Stimulated activated CD8-positive, alpha-beta memory T cell treated with anti-CD3 and anti-CD28 coated beads, Interleukin-4, amount 100 ng/mL, for 4 hours (primary cell): Measurements from ENCODE around the gene TSHZ2.

ENCODE experiments used
- DNase-seq, 2 donors: peaks; one replicate each; pipeline ENCODE4 v3.0.0-alpha.2; 2020; ENCODE audit warnings: low read depth in 2 of 2, low spot score in 1 of 2

The TSHZ2 gene

DNA sequence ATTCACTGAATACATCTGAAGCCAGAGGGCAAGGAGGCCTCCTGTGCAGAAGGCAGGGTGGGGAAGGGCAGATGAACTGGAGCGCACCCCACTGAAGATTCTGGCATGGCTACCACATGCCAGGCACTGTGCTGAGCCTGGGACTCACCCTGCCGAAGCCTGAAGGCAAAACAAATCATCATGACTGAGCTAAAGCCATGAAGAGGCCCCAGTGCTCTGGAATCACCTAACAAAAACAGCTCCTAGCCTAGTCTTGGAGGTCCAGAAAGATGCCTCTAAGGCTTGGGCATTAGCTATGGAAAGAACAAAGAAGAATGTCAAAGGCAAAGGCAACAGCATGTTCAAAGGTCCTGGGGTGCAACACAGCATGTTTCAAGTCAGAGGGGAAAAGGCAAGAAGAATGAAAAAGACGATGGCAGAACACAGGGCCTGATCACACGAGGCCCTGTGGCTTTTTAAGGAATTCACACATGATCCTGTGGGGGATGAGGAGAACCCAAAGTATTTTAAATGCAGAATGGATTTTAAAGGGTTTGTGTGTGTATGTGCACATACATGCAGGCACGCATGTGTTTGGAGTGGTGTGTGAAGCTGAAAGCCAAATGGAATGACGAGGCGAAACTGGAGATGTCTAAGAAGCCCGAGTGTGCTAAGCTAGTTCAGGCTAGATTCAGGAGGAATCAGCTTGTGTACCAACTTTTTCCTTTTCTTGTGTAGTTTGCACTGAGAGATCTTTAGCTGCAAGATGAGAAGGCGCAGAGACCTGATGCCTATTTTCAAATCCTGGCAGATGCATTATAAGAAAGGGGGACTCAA is 360.1 kb downstream of the TSHZ2 start:
- DNase-seq: no peak

DNA sequence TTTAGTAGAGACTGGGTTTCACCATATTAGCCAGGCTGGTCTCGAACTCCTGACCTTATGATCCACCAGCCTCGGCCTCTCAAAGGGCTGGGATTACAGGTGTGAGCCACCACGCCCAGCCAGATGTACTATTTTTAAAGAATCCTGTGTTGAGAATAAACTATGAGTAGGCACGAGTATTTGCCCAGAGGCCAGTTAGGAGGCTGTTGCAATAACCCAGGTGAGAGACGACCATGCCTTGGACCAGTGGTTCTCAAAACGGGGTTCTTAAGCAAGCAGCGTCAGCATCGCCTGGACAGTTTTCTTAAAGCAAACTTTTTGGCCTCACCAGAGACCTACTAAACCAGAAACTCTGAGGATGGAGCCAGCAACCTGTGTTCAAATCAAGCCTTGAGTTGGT is 362.7 kb downstream of the TSHZ2 start:
- DNase-seq: no peak

- no peak for DNase-seq
Measured at GRCh38 chr20:53335555-53335954, 363.4 kb downstream of the TSHZ2 start.

GRCh38 chr20:53336892-53337291 is 364.7 kb downstream of the TSHZ2 start:
- no peak for DNase-seq

GRCh38 chr20:53337390-53338101 is 365.4 kb downstream of the TSHZ2 start:
- DNase-seq: no peak

- DNase-seq: no peak
Measured at GRCh38 chr20:53338716-53339115, 366.6 kb downstream of the TSHZ2 start.

DNA sequence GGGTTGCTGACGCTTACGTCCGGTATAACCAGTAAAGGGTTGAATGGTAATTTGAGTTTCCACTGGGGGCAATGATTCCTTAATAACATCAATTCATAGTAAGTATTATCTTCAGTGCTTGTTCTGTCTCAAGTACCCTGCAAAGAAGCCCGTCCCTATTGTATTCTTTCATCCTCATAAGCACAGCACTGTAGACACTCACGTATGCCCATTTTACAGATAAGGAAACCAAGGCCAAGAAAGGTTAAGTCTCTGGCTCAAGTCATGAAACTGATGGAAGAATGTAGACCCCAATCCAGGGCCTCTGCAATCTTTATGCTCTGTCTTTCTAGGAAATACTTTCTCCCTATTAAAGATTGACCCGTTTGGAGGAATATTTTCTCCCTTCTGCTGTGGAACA is 370.3 kb downstream of the TSHZ2 start:
- DNase-seq: no peak

DNA sequence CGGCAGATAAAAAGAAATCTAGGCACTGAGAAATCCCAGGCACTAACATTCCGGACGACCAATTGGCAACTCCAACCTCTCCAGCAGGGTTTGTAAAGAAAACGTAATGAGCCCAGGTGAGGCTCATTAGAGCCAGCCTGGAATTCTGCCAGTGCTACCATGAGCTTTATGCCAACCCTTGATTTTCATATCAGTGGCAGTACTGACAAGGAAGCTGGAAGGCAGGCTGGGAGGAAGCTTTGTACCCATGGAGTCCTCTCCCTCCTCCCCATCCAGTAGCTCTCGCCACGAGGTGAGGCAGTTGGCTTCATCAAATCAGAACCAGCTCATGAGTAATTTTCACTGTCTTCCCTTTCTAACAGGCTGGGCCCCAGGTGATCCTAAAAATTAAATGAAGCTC is 371.3 kb downstream of the TSHZ2 start:
- DNase-seq: no peak

GRCh38 chr20:53344891-53345290 is 372.7 kb downstream of the TSHZ2 start:
- DNase-seq: no peak

DNA sequence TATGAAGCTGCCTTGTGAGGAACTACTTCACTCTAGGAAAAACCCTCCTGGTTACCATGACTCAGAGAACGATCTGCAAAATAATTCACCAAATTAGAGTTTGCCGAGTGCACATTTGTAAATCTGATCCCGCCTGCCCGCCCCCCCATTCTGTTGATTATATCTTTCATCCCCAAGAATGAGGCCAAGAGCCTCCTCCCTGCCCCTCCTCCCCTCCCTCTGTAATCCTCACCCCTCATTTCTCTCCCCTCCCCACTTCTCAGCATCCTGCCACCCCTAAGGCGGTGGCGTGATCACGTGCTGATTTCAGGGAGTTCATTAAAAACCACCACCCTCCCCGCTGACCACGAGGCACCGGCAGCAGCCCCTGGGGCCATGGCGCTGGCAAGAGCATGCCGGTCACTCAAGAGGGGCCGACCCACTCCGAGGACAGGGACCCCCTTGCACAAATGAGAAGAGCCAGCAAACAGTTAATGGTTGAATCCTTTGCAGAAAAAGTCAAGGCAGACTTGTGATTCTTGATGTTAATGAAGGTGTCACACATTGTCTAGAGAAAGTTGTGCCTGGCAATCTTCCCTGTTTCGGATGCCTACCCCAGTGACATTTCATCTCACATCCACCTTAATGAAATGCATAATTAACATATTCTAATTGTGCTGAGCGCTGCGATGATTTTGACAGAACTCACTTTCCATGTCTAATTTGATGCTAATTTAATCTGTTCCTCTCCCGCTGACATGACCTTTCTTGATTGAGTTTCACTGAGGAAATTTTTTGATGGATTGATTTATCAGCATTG is 373.6 kb downstream of the TSHZ2 start:
- DNase-seq: no peak

GRCh38 chr20:53346335-53346648 is 374.1 kb downstream of the TSHZ2 start:
- DNase-seq: no peak

DNA sequence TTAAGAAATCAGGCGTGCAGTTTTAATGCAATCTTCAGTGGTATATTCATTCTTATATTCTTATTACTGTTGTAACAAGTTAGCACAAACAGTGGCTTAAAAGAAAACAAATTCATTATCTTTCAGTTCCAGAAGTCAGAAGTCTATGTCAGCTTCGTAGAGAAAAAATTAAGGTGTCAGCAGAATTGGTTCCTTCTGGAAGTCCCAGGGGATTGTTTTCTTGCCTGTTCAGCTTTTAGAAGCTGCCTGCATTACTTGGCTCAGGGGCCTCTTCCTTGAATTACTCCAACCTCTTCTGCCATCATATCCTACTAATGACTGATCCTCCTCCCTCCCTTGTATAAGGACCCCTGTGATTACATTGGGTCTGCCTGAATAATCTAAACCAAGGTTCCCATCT is 377.6 kb downstream of the TSHZ2 start:
- no peak for DNase-seq

- no peak for DNase-seq
Measured at GRCh38 chr20:53352727-53353440, 380.7 kb downstream of the TSHZ2 start.

DNA sequence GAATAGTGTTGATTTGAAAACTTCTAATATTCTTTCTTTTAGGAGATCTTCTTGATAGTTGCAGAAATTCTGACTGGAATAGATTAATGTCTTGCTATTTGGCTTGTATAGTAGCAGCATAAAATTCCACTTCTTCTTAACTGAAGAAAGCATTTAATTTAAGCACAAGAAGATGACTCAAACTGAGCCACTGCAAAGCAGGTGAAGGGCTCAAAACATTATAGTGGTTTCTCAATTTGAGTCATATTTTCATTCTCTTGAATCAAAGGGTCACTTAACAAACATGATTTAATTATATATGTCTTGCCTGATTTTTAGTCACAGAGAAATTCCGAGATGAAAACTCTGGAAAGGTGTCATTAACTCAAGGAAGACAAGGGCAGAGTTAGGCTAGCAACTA is 382.2 kb downstream of the TSHZ2 start:
- DNase-seq: no peak

DNA sequence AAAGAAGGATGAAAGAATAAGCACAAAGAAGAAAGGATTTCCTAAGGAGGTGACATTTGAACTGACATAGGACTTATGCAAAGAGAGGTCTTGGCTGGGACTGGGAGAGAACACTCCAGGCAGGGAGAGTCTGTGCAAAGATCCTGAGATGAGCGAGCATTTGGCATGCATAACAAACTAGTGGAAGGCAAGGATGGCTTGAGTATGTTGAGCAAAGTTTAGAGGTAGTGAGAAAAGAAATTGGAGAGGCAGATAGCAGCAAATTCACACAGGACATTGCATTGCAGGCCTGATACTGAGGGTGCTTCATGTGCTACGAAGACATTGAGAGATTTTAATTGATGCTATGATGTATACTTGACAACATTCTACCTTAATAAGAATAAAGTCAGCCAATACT is 383.6 kb downstream of the TSHZ2 start:
- DNase-seq: no peak

GRCh38 chr20:53359425-53359824 is 387.3 kb downstream of the TSHZ2 start:
- DNase-seq: no peak

- no peak for DNase-seq
Measured at GRCh38 chr20:53360852-53361251, 388.7 kb downstream of the TSHZ2 start.

DNA sequence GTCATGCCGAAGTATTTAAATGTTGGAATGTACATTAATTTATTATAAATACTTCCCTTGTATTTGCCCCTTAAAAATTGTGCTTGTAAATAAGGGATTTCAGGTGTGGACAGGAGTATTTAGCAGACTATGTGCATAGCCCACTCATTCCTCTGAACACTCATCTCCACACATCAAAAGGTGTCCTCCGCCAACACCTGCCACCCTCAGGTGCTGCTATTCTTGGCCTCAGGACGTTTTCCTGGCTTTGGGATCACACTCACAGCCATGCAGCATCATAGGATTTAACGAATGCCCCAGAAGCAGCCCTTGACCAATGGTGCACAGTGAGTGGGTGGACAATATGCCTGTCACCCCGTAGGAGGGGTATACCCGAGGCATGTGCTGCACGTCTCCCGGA is 390.6 kb downstream of the TSHZ2 start:
- no peak for DNase-seq

DNA sequence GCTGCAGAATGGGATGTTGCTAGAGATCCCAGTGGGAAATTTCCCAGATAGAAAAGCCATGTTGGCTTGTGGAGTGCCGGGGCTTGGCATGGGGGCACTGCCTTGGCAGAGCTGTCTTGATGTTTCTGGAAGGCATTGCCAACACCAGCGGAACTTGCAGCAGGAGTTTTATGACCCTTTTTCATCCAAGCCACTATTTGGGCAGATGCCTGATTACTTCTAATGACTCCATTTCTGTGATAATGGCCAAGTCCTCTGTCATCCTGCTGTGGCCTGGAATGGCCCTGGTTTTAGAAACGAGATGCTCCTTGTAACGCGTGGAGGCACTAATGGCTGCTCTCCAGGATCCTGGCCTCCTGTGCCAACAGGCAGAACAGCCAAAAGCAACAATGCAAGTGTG is 392.5 kb downstream of the TSHZ2 start:
- no peak for DNase-seq

DNA sequence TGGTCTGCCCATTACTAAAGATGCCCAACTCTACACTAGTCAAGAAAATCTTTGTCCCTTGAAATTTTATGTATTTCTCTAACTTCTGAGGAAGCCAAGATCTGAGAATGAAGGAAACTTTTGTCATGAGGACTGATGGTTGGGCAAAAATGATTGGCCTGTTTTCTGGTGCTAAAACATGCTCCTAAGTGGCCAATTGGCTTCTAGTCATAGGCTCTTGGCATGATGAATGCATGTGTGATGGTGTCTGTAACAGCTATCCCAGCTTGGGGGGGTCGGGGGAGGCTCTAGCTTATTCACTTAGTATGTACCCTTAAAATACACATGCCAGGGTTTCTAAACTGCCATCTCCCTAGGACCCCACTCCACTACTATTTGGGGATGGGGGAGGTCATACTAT is 392.9 kb downstream of the TSHZ2 start:
- no peak for DNase-seq

DNA sequence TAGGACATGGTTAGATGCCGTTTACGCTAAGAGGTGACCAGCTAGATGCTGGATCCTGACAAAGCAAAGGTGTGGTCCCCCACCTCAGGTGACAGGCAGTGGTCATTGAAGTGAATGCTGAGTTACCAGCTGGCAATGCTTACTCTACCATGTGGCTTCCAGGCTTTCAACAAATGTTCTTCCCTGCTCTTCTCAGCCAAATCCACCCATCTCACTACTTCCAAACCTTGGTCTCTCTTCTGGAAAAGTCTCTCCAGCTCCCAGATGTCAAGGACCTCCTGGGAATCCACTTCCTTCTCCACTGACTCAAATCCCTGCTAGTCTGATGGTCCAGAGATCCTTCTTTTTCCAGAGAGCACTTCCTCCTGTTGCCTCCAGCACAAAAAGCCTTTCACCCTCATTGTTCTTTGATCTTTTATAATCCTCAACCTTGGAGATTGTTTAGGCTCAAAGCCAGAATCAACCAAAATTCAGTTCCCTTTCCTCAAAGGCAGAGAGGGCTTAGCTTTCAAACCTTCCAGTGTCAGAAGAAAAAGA is 393.4 kb downstream of the TSHZ2 start:
- DNase-seq: no peak
